Natural killer cell (primary cell): Measurements from ENCODE around the gene ALDH1B1. TPM values are rescaled to one million over a fixed set of nuclear protein-coding genes. Genes with fewer than 3 reads are reported as not detected.
"Not testable (repeated sequence)": the region's sequence is repeated elsewhere in the genome, so short reads cannot be mapped to it uniquely, and the experiment has no call there.

Experiments used
- ATAC-seq, 3 donors: fragments of 150-1000 bp in 2 of 3; fragments of 200-7000 bp in 1 of 3; cut with Tn5 transposase; 1 replicate in 1 of 3; 2 replicates in 2 of 3; pipeline ENCODE4 v1.10.0; 2021; ENCODE audit warnings: mild to moderate bottlenecking in 2 of 3, moderate library complexity in 2 of 3
- DNase-seq, 2 donors: peaks; one replicate each; pipeline versions ENCODE4 v3.0.0 to v3.0.0-alpha.2; 2013 to 2021; ENCODE audit warnings: mixed read lengths in 1 of 2
- H3K27ac ChIP-seq: one replicate; pipeline ENCODE4 v1.5.1; 2013; ENCODE audit warnings: mild to moderate bottlenecking, low read length
- H3K27me3 ChIP-seq: one replicate; pipeline ENCODE4 v1.6.1; 2013; ENCODE audit warnings: low read length; ENCODE audit not compliant: control insufficient read depth, insufficient read depth
- H3K36me3 ChIP-seq: one replicate; pipeline ENCODE4 v1.6.1; 2013; ENCODE audit warnings: low read length; ENCODE audit not compliant: control insufficient read depth, insufficient read depth
- H3K4me1 ChIP-seq: one replicate; pipeline ENCODE4 v1.6.1; 2013; ENCODE audit warnings: low read length; ENCODE audit not compliant: control insufficient read depth, insufficient read depth
- H3K4me3 ChIP-seq: one replicate; pipeline ENCODE4 v1.5.1; 2013; ENCODE audit warnings: low read length
- H3K9me3 ChIP-seq: one replicate; pipeline ENCODE4 v1.6.1; 2013; ENCODE audit warnings: low read length; ENCODE audit not compliant: control insufficient read depth, insufficient read depth
- H3K27ac Mint-ChIP-seq, 2 donors: one replicate each; pipeline ENCODE4 v1.8.0; 2022; ENCODE audit warnings: mild to moderate bottlenecking in 2 of 2, mixed read lengths in 2 of 2, moderate library complexity in 1 of 2
- H3K27me3 Mint-ChIP-seq, 2 donors: one replicate each; pipeline ENCODE4 v1.8.0; 2022; ENCODE audit warnings: low read depth in 2 of 2, mixed read lengths in 2 of 2
- H3K36me3 Mint-ChIP-seq: one replicate; pipeline ENCODE4 v1.8.0; 2022; ENCODE audit warnings: mixed read lengths
- H3K4me1 Mint-ChIP-seq, 2 donors: one replicate each; pipeline ENCODE4 v1.8.0; 2022; ENCODE audit warnings: mixed read lengths in 2 of 2
- H3K4me3 Mint-ChIP-seq: one replicate; pipeline ENCODE4 v1.8.0; 2022; ENCODE audit warnings: mild to moderate bottlenecking, moderate library complexity, mixed read lengths
- H3K9me3 Mint-ChIP-seq, 2 donors: one replicate each; pipeline ENCODE4 v1.8.0; 2022; ENCODE audit warnings: mixed read lengths in 2 of 2
- WGBS: methylation state at CpG from one replicate; pipeline ENCODE4 v1.1.7; 2013; ENCODE audit warnings: missing lambda C conversion rate; ENCODE audit not compliant: insufficient coverage; 5-methylcytosine and 5-hydroxymethylcytosine counted together
- intact Hi-C: fragments of 100-400 bp; cut with micrococcal nuclease; formaldehyde crosslinking; loops from one replicate; pipeline ENCODE4 v1.14.2; 2022
- total RNA-seq, 4 donors: library from RNA; stranded (reverse); fragments of 120-200 nt in 1 of 4; gene quantifications; one replicate each; pipeline versions ENCODE4 v1.2.3 to v1.2.4, GENCODE V29; 2013 to 2022
- TF ChIP-seq, protein P1 (sequence below): fragments of 200-600 bp; IDR thresholded peaks from one replicate; pipeline ENCODE4 v1.8.0; 2022; ENCODE audit warnings: antibody characterized with exemption

The ALDH1B1 gene
- total RNA-seq, 3 donors from 2014 or later (not counting 1 experiment from before 2014, with no cell fraction given) = 2.5 to 5.3 (median 3.5) TPM

DNA sequence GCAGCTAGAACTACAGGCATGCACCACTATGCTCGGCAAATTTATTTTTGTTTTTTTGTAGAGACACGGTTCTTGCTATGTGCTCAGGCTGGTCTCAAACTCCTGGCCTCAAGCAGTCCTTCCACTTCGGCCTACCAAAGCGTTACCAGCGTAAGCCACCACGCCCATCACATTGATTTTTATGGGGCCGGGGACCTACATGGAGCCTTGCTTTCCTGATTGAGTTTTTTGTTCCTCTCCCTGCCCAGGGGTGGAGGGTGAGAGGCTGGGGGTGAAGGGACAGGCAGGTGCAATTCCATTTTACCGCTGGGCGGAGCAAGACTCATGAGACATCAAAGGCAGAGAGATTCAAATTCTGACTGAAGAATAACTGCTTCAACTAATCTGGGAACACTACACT, 1.9 kb downstream of the ALDH1B1 start:
- Mint-ChIP-seq H3K27me3 (peaks cover 8 to 14% of the 10 kb centered on the region in 2 donors), H3K4me1 (peaks cover 19 to 20% of the 10 kb centered on the region in 2 donors), H3K4me3 (peak overlapping the region; percentile 45), H3K27ac (no peak overlapping the region), H3K9me3 (no peaks in the 10 kb centered on the region), H3K36me3 (no peaks in the 10 kb centered on the region)
- DNase-seq (no peak), ATAC-seq (no peak)
- 88% methylated on average over 7 of the region's 9 CpGs for WGBS
- TF ChIP-seq, protein P1, sequence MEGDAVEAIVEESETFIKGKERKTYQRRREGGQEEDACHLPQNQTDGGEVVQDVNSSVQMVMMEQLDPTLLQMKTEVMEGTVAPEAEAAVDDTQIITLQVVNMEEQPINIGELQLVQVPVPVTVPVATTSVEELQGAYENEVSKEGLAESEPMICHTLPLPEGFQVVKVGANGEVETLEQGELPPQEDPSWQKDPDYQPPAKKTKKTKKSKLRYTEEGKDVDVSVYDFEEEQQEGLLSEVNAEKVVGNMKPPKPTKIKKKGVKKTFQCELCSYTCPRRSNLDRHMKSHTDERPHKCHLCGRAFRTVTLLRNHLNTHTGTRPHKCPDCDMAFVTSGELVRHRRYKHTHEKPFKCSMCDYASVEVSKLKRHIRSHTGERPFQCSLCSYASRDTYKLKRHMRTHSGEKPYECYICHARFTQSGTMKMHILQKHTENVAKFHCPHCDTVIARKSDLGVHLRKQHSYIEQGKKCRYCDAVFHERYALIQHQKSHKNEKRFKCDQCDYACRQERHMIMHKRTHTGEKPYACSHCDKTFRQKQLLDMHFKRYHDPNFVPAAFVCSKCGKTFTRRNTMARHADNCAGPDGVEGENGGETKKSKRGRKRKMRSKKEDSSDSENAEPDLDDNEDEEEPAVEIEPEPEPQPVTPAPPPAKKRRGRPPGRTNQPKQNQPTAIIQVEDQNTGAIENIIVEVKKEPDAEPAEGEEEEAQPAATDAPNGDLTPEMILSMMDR = no peak
- no peaks in the 10 kb centered on the region for H3K9me3 ChIP-seq
- H3K4me3 ChIP-seq = no peak overlapping the region
- H3K36me3 ChIP-seq = peaks cover 2% of the 10 kb centered on the region
- H3K27me3 ChIP-seq = no peaks in the 10 kb centered on the region
- H3K4me1 ChIP-seq = peaks cover 12% of the 10 kb centered on the region
- intact Hi-C loops = no loop called here
- no peak overlapping the region for H3K27ac ChIP-seq

DNA sequence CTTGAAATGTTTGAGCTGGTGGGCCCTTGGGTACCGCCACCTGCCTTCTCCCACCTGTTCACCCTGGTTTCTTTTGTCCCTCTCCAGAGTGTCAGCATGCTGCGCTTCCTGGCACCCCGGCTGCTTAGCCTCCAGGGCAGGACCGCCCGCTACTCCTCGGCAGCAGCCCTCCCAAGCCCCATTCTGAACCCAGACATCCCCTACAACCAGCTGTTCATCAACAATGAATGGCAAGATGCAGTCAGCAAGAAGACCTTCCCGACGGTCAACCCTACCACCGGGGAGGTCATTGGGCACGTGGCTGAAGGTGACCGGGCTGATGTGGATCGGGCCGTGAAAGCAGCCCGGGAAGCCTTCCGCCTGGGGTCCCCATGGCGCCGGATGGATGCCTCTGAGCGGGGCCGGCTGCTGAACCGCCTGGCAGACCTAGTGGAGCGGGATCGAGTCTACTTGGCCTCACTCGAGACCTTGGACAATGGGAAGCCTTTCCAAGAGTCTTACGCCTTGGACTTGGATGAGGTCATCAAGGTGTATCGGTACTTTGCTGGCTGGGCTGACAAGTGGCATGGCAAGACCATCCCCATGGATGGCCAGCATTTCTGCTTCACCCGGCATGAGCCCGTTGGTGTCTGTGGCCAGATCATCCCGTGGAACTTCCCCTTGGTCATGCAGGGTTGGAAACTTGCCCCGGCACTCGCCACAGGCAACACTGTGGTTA, 3.3 kb downstream of the ALDH1B1 start:
- Histone ChIP-seq H3K36me3 (peaks cover 2% of the 10 kb centered on the region), H3K4me3 (no peak overlapping the region), H3K4me1 (peaks cover 12% of the 10 kb centered on the region), H3K27ac (no peak overlapping the region), H3K27me3 (no peaks in the 10 kb centered on the region), H3K9me3 (no peaks in the 10 kb centered on the region)
- intact Hi-C loops = no loop called here
- DNase-seq (no peak), ATAC-seq (no peak)
- WGBS = 91% methylated on average over 30 of the region's 30 CpGs
- Mint-ChIP-seq H3K27ac (no peak overlapping the region), H3K36me3 (no peaks in the 10 kb centered on the region), H3K4me3 (no peak overlapping the region), H3K4me1 (peaks cover 19 to 20% of the 10 kb centered on the region in 2 donors), H3K27me3 (peaks cover 4 to 7% of the 10 kb centered on the region in 2 donors), H3K9me3 (no peaks in the 10 kb centered on the region)
- TF ChIP-seq, protein P1 = no peak

DNA sequence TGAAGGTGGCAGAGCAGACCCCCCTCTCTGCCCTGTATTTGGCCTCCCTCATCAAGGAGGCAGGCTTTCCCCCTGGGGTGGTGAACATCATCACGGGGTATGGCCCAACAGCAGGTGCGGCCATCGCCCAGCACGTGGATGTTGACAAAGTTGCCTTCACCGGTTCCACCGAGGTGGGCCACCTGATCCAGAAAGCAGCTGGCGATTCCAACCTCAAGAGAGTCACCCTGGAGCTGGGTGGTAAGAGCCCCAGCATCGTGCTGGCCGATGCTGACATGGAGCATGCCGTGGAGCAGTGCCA, 3.8 kb downstream of the ALDH1B1 start:
- no peaks in the 10 kb centered on the region for H3K9me3 ChIP-seq
- H3K4me3 Mint-ChIP-seq = no peak overlapping the region
- peaks cover 12% of the 10 kb centered on the region for H3K4me1 ChIP-seq
- 87% methylated on average over 10 of the region's 10 CpGs for WGBS
- no peaks in the 10 kb centered on the region for H3K36me3 Mint-ChIP-seq
- no peak for DNase-seq
- H3K9me3 Mint-ChIP-seq = no peaks in the 10 kb centered on the region
- no peak overlapping the region for H3K27ac Mint-ChIP-seq
- H3K4me3 ChIP-seq = no peak overlapping the region
- TF ChIP-seq, protein P1 = no peak
- H3K4me1 Mint-ChIP-seq = peaks cover 19 to 20% of the 10 kb centered on the region in 2 donors
- no peak for ATAC-seq
- no peak overlapping the region for H3K27ac ChIP-seq
- H3K36me3 ChIP-seq = peaks cover 2% of the 10 kb centered on the region
- intact Hi-C loops = no loop called here
- H3K27me3 ChIP-seq = no peaks in the 10 kb centered on the region
- peaks cover 0 to 2% of the 10 kb centered on the region in 2 donors for H3K27me3 Mint-ChIP-seq

DNA sequence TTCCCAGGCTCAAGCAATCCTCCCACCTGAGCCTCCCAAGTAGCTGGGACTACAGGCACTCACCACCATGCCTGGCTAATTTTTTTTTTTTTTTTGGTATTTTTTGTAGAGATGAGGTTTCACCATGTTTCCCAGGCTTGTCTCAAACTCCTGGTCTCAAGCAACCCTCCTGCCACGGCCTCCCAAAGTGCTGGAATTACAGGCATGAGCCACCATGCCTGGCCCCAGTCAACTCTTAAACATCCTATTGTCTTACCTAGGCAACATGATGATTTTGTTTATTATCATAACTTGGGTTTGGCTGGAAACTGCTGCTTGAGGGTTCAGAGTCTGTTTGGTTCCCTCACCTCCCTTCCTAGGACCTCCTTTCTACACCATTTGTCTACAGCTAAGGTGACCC, 6.7 kb downstream of the ALDH1B1 start:
- H3K27ac ChIP-seq, H3K4me3 Mint-ChIP-seq, H3K9me3 ChIP-seq, H3K27ac Mint-ChIP-seq, H3K27me3 ChIP-seq, DNase-seq, H3K36me3 Mint-ChIP-seq, H3K4me1 ChIP-seq, H3K9me3 Mint-ChIP-seq, H3K27me3 Mint-ChIP-seq, H3K4me3 ChIP-seq, ATAC-seq, H3K36me3 ChIP-seq, intact Hi-C loops, H3K4me1 Mint-ChIP-seq: not testable (repeated sequence)
- WGBS = 71% methylated on average over 1 of the region's 1 CpG
